IPS-20b (cell line): ENCODE results near the gene RIMS4.

Experiments used
- H3K27ac ChIP-seq: one replicate; pipeline ENCODE4 v1.5.1; 2013; ENCODE audit warnings: low read length
- H3K27me3 ChIP-seq: 2 replicates; pipeline ENCODE4 v1.6.1; 2013; ENCODE audit warnings: mild to moderate bottlenecking, low read length, inconsistent platforms; ENCODE audit not compliant: insufficient read depth
- H3K36me3 ChIP-seq: 2 replicates; pipeline ENCODE4 v1.6.1; 2013; ENCODE audit warnings: low read depth, mild to moderate bottlenecking, inconsistent platforms, low read length, moderate library complexity; ENCODE audit not compliant: insufficient read depth
- H3K4me1 ChIP-seq: 2 replicates; pipeline ENCODE4 v1.6.1; 2013; ENCODE audit warnings: mild to moderate bottlenecking, control low read depth, inconsistent platforms, low read length, moderate library complexity; ENCODE audit not compliant: insufficient read depth
- H3K4me3 ChIP-seq: 2 replicates; pipeline ENCODE4 v1.5.1; 2013; ENCODE audit warnings: mild to moderate bottlenecking, low read length, inconsistent platforms
- H3K9ac ChIP-seq: 2 replicates; pipeline ENCODE4 v1.6.1; 2013; ENCODE audit warnings: low read depth, mild to moderate bottlenecking, inconsistent platforms, low read length, moderate library complexity
- H3K9me3 ChIP-seq: 2 replicates; pipeline ENCODE4 v1.6.1; 2013; ENCODE audit warnings: mild to moderate bottlenecking, low read depth, low read length, inconsistent platforms; ENCODE audit not compliant: insufficient read depth

The RIMS4 gene

DNA sequence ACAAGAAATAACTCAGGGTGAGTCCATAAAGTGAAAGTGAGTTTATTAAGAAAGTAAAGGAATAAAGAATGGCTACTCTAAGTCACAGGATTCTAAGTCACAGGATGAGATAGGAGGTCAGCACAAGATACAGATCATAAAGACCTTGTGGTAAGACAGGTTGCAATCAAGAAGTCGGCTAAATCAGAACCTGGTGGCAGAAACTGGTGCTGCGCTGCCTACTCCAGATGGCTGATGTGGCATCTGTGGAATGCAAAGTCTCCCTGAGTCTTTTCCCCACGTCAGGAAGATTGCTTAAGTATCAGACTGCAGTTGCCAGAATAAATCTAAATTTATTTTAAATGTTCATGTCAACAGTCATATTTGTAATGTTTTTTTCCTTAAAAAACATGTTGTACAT is 75.4 kb downstream of the RIMS4 start:
- Histone ChIP-seq H3K9ac (no peak overlapping the region), H3K4me1 (no peaks in the 10 kb centered on the region), H3K36me3 (no peaks in the 10 kb centered on the region), H3K27me3 (no peaks in the 10 kb centered on the region), H3K27ac (no peak overlapping the region), H3K9me3 (no peaks in the 10 kb centered on the region), H3K4me3 (no peak overlapping the region)

DNA sequence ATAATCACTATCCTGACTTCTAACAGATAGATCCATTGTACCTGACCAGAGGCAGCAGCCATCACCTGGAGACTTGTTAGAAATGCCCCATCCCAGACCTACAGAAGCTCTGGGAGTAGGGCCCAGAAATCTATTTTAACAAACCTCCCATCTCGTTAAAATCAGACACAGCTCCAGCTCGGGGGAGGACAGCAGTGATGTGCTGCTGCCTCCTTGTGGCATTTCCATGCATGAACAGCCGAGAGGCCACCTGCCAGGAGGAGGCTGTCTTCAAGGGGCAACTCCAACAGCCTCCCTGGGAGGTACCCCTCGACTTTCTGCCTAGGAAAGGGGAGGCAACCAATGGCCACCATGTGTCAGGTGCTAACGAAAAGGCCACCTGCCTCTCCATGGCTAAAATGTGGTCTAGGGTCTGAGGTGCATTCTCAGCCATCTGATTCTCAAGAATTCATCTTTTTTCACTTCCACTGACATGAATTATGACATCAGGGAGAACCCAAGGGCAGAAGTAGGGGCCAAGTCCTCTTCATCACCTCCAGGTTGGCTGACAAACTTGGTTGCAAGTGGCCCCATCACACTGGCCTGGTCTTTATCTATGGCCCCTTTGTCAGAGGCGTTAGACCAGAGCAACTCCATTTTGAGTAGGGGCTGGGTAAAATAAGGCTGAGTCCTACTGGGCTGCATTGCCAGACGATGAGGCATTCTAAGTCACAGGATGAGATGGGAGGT is 76.8 kb downstream of the RIMS4 start:
- no peak overlapping the region for H3K27ac ChIP-seq
- H3K9me3 ChIP-seq = no peaks in the 10 kb centered on the region
- H3K9ac ChIP-seq = no peak overlapping the region
- H3K4me1 ChIP-seq = peaks cover 10% of the 10 kb centered on the region; the same call in 1 of the 2 replicates
- H3K4me3 ChIP-seq = no peak overlapping the region
- H3K27me3 ChIP-seq = no peaks in the 10 kb centered on the region
- no peaks in the 10 kb centered on the region for H3K36me3 ChIP-seq

DNA sequence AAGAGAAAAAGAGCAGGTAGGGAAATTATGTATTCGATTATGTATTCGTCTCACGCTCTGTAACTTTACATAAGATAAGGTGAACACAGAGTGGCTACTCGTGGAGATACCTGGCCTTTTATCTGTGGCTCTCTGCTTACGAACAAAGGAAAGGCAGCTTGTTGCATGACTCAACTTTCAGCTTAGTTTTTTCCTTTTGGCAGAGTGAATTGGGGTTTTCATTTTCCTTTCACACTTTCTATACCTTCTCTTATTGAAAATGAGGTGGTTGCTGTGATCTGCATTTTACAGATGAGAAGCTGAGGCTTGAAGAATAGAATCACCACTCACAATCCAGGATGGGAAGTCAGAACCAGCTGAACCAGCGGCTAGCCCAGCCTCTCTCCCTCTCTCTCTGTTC is 78.0 kb downstream of the RIMS4 start:
- Histone ChIP-seq H3K27ac (no peak overlapping the region), H3K9me3 (no peaks in the 10 kb centered on the region), H3K9ac (no peak overlapping the region), H3K36me3 (no peaks in the 10 kb centered on the region), H3K4me1 (peaks cover 10% of the 10 kb centered on the region; the same call in 1 of the 2 replicates), H3K27me3 (no peaks in the 10 kb centered on the region), H3K4me3 (no peak overlapping the region)

DNA sequence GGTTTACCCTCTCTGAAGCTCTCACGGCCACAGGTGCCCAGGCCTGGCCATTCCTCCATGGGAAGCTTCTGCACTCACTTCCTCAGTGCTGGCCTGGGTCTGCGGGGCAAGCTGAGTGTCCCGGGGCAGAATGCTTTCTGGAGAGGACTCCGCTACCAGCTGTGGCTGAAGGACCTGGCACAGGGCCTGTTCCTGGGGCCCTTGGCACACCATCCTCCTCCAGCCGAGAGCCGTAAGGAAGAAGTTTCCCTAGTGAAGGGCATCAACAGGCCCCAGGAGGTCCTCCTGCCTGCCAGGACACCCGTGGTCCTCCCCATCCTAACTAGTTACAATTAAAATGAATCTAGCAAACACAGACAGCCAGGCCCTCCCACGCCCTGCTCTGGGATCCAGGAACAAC is 78.7 kb downstream of the RIMS4 start:
- H3K27ac ChIP-seq = no peak overlapping the region
- H3K4me1 ChIP-seq = peaks cover 10% of the 10 kb centered on the region; the same call in 1 of the 2 replicates
- no peaks in the 10 kb centered on the region for H3K27me3 ChIP-seq
- H3K4me3 ChIP-seq = no peak overlapping the region
- no peaks in the 10 kb centered on the region for H3K36me3 ChIP-seq
- no peaks in the 10 kb centered on the region for H3K9me3 ChIP-seq
- no peak overlapping the region for H3K9ac ChIP-seq

DNA sequence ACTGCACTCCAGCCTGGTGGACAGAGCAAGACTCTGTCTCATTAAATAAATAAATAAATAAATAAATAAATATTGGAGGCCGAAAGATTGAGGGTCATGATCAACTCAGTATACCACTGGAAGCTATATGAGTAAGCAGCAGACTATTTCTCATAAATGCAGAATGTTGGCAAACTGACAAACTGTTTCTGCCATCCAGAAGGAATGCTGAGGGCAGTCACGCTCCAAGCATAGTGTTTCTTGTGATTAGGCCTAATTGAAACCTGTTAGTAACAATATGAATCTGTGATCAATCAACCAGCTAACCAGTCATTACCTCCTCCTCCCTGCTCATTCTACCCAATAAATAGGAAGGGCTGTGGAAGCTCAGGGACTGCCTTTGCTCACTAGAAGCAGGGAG is 79.9 kb downstream of the RIMS4 start:
- no peaks in the 10 kb centered on the region for H3K36me3 ChIP-seq
- H3K4me1 ChIP-seq = peaks cover 10% of the 10 kb centered on the region; the same call in 1 of the 2 replicates
- no peak overlapping the region for H3K9ac ChIP-seq
- no peak overlapping the region for H3K4me3 ChIP-seq
- no peaks in the 10 kb centered on the region for H3K9me3 ChIP-seq
- H3K27me3 ChIP-seq = no peaks in the 10 kb centered on the region
- H3K27ac ChIP-seq = no peak overlapping the region

DNA sequence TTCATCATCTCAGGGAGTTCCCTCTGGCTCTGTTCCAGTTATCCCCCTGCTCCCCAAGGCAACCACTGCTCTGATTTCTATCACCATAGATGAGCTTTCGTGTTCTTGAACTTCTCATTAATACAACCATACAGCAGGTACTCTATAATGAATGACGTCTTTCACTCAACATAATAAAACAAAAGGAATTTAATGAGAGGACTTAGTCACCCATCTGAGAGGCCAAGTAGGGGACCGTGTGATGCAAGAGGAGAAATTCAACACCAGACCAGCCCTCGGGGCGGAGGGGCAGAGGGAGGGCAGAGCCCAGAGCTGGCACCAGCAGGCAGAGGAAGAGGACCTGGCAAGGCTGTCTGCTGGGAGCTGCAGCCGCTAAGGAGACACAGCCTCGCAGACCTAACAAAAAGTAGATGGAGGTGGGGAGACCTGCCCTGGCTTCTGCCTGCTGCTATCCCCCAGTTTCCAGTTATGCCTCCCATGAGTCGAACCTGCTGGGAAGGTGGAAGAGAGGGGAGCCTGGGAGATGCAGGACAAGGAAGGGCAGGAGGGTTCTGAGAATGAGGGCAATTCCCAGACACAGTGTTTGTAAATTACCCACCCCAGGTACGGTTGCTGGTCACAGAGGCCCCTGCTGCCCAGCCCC is 81.4 kb downstream of the RIMS4 start:
- no peaks in the 10 kb centered on the region for H3K36me3 ChIP-seq
- H3K27me3 ChIP-seq = no peaks in the 10 kb centered on the region
- H3K27ac ChIP-seq = no peak overlapping the region
- H3K4me1 ChIP-seq = peaks cover 10% of the 10 kb centered on the region; the same call in 1 of the 2 replicates
- peak overlapping the region; percentile 10; the same call in 1 of the 2 replicates for H3K9ac ChIP-seq
- H3K4me3 ChIP-seq = peak overlapping the region; percentile 4; the same call in 1 of the 2 replicates
- H3K9me3 ChIP-seq = no peaks in the 10 kb centered on the region

DNA sequence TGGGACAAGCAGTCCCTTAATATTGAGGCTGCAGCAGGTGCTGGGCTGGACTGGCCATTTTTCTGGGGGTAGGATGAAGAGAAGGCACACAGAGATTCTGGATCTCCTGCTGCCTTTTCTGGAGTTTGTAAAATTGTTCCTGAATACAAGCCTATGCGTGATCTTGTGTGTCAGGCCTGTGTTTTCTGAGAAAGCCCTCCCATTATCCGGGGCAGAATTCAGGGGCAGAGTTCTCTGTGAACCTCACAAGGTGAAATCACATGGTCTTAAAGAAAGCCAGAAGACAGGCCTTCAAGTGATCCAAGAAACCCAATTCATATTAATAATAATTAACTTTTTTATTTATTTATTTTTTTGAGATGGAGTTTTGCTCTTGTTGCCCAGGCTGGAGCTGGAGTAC is 82.7 kb downstream of the RIMS4 start:
- peaks cover 10% of the 10 kb centered on the region; the same call in 1 of the 2 replicates for H3K4me1 ChIP-seq
- H3K9me3 ChIP-seq = no peaks in the 10 kb centered on the region
- H3K9ac ChIP-seq = no peak overlapping the region
- H3K27ac ChIP-seq = no peak overlapping the region
- no peak overlapping the region for H3K4me3 ChIP-seq
- H3K36me3 ChIP-seq = no peaks in the 10 kb centered on the region
- H3K27me3 ChIP-seq = no peaks in the 10 kb centered on the region

DNA sequence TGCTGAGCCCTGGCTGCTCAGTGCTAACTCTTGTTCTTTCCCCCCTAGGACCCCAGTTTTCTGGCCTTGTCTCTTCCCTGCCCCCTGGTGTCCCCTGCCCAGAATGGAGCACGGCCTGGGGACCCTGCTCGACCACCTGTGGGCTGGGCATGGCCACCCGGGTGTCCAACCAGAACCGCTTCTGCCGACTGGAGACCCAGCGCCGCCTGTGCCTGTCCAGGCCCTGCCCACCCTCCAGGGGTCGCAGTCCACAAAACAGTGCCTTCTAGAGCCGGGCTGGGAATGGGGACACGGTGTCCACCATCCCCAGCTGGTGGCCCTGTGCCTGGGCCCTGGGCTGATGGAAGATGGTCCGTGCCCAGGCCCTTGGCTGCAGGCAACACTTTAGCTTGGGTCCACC is 83.3 kb downstream of the RIMS4 start:
- Histone ChIP-seq H3K27me3 (no peaks in the 10 kb centered on the region), H3K4me1 (peaks cover 10% of the 10 kb centered on the region; the same call in 1 of the 2 replicates), H3K9me3 (no peaks in the 10 kb centered on the region), H3K36me3 (no peaks in the 10 kb centered on the region), H3K9ac (no peak overlapping the region), H3K4me3 (no peak overlapping the region), H3K27ac (no peak overlapping the region)

DNA sequence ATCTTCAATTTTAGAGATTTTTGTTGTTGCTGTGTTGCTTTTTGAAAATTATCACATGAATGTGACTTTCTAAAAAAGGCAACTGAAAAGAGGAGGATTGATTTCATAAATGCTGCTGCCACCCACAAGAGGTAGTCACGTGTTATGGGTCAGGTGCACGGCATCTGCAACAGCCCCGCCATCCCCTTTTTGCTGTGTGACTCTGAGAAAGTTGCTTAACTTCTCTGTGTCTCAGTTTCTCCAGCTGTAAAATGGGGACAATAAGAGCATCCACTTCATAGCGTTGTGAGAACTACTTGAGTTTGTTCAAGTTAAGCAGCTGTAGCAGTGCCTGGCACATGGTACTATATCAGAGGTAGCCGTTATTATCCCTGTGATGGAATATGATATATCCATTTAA is 84.5 kb downstream of the RIMS4 start:
- Histone ChIP-seq H3K4me3 (no peak overlapping the region), H3K9ac (no peak overlapping the region), H3K9me3 (no peaks in the 10 kb centered on the region), H3K36me3 (no peaks in the 10 kb centered on the region), H3K4me1 (peaks cover 10% of the 10 kb centered on the region; the same call in 1 of the 2 replicates), H3K27me3 (no peaks in the 10 kb centered on the region), H3K27ac (no peak overlapping the region)

DNA sequence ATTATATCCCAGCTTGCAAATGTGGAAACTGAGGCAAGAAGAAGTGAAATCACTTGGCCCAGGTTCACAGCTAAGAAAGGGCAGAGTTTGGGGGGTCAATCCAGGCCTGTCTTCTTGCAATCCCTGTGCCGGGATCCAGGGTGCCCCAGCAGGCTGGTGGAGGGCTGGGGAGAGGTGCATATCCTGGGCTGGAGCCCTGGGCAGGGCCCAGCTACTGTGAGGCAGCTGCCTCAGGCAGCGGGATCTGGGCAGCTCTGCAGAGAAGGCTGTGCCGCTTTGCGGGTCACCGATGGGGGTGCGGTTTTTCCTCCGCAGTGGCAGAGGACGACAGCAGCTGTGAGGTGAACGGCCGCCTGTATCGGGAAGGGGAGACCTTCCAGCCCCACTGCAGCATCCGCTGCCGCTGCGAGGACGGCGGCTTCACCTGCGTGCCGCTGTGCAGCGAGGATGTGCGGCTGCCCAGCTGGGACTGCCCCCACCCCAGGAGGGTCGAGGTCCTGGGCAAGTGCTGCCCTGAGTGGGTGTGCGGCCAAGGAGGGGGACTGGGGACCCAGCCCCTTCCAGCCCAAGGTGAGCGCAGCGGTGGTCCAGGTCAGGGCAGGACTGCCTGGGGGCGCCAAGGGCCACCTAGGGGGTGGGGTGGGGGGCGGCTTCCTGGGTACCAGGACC is 85.8 kb downstream of the RIMS4 start:
- H3K27ac ChIP-seq = no peak overlapping the region
- no peaks in the 10 kb centered on the region for H3K27me3 ChIP-seq
- H3K4me3 ChIP-seq = no peak overlapping the region
- no peak overlapping the region for H3K9ac ChIP-seq
- no peaks in the 10 kb centered on the region for H3K9me3 ChIP-seq
- H3K4me1 ChIP-seq = peaks cover 10% of the 10 kb centered on the region; the same call in 1 of the 2 replicates
- no peaks in the 10 kb centered on the region for H3K36me3 ChIP-seq

DNA sequence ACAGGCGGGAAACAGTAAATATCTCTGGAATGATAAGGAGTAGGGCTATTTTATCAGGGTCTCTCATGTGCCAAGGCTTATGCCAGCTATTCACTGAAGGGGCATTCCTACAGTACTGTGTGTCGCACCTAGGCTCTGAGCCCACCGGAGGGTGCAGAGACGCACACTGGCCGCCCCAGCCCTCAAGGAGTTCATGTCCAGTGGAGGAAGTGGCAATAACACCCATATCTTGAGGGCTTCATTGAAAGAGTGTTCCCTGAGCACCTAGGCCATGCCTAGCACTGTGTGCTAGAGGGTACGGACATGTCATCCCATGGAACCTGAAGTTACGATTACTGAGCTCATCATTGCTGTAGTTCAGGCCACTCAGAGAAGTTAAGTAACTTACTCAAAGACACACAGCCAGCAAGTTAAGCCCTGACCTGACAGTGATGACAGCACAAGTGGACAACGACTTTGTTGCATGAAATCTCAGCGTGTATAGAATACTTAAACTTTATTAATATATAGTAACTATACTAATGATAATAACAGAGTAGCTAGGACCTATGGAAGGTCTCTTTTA is 86.5 kb downstream of the RIMS4 start:
- no peaks in the 10 kb centered on the region for H3K27me3 ChIP-seq
- no peaks in the 10 kb centered on the region for H3K36me3 ChIP-seq
- H3K4me3 ChIP-seq = no peak overlapping the region
- H3K27ac ChIP-seq = no peak overlapping the region
- no peak overlapping the region for H3K9ac ChIP-seq
- peaks cover 3% of the 10 kb centered on the region; the same call in 1 of the 2 replicates for H3K4me1 ChIP-seq
- H3K9me3 ChIP-seq = no peaks in the 10 kb centered on the region
